ENCODE measurements around the gene PLD1.
"Not testable (repeated sequence)": the region's sequence is repeated elsewhere in the genome, so short reads cannot be mapped to it uniquely, and the experiment has no call there.

PLD1 gene

GRCh38 chr3:171694888-171695287 is 115.4 kb downstream of the PLD1 start:
- no peak for DNase-seq

- DNase-seq: not testable (repeated sequence)
Measured at GRCh38 chr3:171692551-171692950, 117.7 kb downstream of the PLD1 start.

- no peak for DNase-seq
Measured at GRCh38 chr3:171691485-171691884, 118.8 kb downstream of the PLD1 start.

- DNase-seq: no peak
Measured at GRCh38 chr3:171690281-171690680, 120.0 kb downstream of the PLD1 start.

- DNase-seq: no peak
Measured at GRCh38 chr3:171688593-171688992, 121.7 kb downstream of the PLD1 start.

GRCh38 chr3:171688002-171688401 is 122.3 kb downstream of the PLD1 start:
- DNase-seq: no peak

GRCh38 chr3:171687581-171687980 is 122.7 kb downstream of the PLD1 start:
- no peak for DNase-seq

GRCh38 chr3:171687064-171687463 is 123.2 kb downstream of the PLD1 start:
- no peak for DNase-seq

GRCh38 chr3:171685116-171685895 is 125.0 kb downstream of the PLD1 start:
- DNase-seq: no peak

- DNase-seq: no peak
Measured at GRCh38 chr3:171684221-171684620, 126.1 kb downstream of the PLD1 start.

- DNase-seq: no peak
Measured at GRCh38 chr3:171682743-171683142, 127.5 kb downstream of the PLD1 start.

- DNase-seq: no peak
Measured at GRCh38 chr3:171680726-171681411, 129.4 kb downstream of the PLD1 start.

- DNase-seq: peak; percentile 33
Measured at GRCh38 chr3:171678971-171679492, 131.3 kb downstream of the PLD1 start.

- no peak for DNase-seq
Measured at GRCh38 chr3:171677706-171678105, 132.6 kb downstream of the PLD1 start.

GRCh38 chr3:171676601-171677175 is 133.6 kb downstream of the PLD1 start:
- no peak for DNase-seq

- no peak for DNase-seq
Measured at GRCh38 chr3:171673951-171674350, 136.3 kb downstream of the PLD1 start.

GRCh38 chr3:171672538-171672937 is 137.7 kb downstream of the PLD1 start:
- no peak for DNase-seq

- no peak for DNase-seq
Measured at GRCh38 chr3:171672124-171672523, 138.2 kb downstream of the PLD1 start.

GRCh38 chr3:171671709-171672108 is 138.6 kb downstream of the PLD1 start:
- no peak for DNase-seq

GRCh38 chr3:171666516-171666915 is 143.8 kb downstream of the PLD1 start:
- DNase-seq: no peak

- DNase-seq: no peak
Measured at GRCh38 chr3:171663805-171664204, 146.5 kb downstream of the PLD1 start.

- no peak for DNase-seq
Measured at GRCh38 chr3:171661484-171661883, 148.8 kb downstream of the PLD1 start.

GRCh38 chr3:171660188-171660587 is 150.1 kb downstream of the PLD1 start:
- no peak for DNase-seq

GRCh38 chr3:171658841-171659240 is 151.4 kb downstream of the PLD1 start:
- DNase-seq: no peak

All from NCI-H774 (cell line).